ENCODE data around the gene TGDS.

DNA sequence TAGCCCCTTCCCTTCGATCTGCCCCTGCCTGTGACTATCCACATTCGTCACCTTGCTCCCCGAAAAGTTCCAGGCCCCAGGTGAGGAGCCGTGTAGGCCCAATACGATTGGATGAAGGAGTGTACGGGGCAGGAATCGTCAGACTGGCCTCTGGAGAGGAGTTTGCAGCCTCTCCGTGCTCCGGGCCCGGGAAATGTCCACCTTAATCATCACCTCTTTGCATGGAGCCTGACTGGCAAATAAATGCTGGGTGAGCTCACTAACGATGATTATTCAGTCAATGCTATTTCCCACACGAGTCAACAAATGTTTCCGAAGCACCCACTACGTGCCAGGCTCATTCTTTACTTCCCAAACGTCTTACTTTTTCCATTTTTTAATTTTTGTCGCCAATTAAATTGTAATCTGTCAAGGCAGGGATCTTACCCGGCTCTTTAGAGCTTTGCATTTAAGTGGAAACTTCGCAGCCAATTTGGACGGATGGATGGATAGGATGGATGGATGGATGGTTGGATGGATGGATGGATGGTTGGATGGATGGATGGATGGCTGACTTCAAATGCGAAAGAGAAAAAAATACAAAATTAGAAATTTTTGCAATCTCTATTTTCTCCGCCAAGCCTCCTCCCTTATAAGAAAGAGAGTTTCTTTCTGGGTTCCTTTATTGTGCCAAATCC, 45.8 kb downstream of the TGDS start:
- TF ChIP-seq EZH2 (IDR thresholded peaks at IDR 0.05; ENCODE audit: low read length, unreplicated experiment), result no peak
- TF ChIP-seq, protein P1, sequence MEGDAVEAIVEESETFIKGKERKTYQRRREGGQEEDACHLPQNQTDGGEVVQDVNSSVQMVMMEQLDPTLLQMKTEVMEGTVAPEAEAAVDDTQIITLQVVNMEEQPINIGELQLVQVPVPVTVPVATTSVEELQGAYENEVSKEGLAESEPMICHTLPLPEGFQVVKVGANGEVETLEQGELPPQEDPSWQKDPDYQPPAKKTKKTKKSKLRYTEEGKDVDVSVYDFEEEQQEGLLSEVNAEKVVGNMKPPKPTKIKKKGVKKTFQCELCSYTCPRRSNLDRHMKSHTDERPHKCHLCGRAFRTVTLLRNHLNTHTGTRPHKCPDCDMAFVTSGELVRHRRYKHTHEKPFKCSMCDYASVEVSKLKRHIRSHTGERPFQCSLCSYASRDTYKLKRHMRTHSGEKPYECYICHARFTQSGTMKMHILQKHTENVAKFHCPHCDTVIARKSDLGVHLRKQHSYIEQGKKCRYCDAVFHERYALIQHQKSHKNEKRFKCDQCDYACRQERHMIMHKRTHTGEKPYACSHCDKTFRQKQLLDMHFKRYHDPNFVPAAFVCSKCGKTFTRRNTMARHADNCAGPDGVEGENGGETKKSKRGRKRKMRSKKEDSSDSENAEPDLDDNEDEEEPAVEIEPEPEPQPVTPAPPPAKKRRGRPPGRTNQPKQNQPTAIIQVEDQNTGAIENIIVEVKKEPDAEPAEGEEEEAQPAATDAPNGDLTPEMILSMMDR (conservative IDR thresholded peaks at IDR 0.05; ENCODE audit: low read depth, low read length), result no peak

Measured in PC-3 (cell line).